Measurements from ENCODE around the gene SYNDIG1. TPM values are rescaled to one million over a fixed set of nuclear protein-coding genes. Genes with fewer than 3 reads are reported as not detected.

Gene SYNDIG1
- total RNA-seq, 1 experiment from 2014 or later = not detected

DNA sequence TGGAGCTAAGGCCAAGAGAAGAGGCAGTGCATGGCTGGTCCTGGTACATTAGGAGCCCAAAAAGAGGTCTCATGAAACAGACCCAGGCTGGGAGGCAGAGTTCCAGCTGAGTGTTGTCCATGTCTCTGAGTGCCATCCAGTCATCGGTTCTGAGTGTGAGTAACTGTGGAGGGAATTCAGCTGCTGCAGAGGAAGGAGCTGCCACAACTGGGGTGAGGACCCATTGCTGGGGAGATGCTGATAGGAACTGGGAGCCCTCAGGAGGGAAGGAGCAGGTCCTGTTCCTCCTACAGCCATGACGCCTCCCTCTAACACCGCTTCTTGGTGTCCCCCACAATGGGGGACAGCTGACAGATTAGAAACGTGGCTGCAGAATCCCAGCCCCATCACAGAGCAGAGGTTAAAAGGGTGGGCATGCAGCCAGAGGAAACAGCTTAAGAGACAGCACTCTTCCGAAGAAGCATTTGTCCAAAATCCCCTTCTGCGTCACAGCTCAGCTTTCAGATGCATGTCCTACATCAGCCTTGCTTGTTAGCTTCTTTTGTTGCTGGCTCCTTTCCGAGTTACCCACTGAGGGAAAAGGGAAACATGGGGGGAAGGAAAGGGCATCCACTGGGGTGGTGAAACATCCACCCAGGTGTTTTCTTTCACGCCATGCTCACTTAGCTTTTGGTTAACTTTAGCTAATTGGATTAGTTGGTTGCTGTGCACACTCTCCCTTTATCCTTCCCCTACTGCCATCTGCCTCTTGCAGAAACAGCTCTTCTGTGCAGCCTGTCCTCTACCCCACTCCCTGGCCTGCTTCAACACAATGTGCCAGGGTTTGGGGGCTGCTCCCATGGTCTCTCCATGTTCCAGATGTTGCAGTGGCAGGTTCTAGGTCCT lies 239.2 kb downstream of the SYNDIG1 start:
- in situ Hi-C loops (cut with HindIII; ENCODE audit: low pct_unique_long_range_greater_than_20kb, low sequenced_read_pairs) = no loop called here
- CTCF ChIA-PET = no interaction called here
- POLR2A ChIA-PET = no interaction called here
- intact Hi-C loops (cut with micrococcal nuclease; ENCODE audit: unreplicated experiment) = no loop called here
- H3K27ac ChIP-seq (ENCODE audit: low read length) = no peak overlapping the region
- no peak overlapping the region for H3K4me3 ChIP-seq (ENCODE audit: low read depth in 2 of 2, low read length in 2 of 2)
- BruUV-seq (replicated peaks) = no TSS peak
- no peaks in the 10 kb centered on the region for H3K9me3 ChIP-seq (ENCODE audit: control insufficient read depth, insufficient read depth, low read depth, low read length)
- ATAC-seq (no peak), DNase-seq (ENCODE audit: low read depth, low spot score) (no peak)
- H3K36me3 ChIP-seq (ENCODE audit: control insufficient read depth, insufficient read depth, low read length) = no peaks in the 10 kb centered on the region
- no peaks in the 10 kb centered on the region for H3K4me1 ChIP-seq (ENCODE audit: control insufficient read depth, insufficient read depth, low read length)
- H3K27me3 ChIP-seq (ENCODE audit: control insufficient read depth, insufficient read depth, low read length) = no peaks in the 10 kb centered on the region
- TF ChIP-seq TCF7L2 (IDR thresholded peaks at IDR 0.05; ENCODE audit: low read depth, low read length) = no peak
- TF ChIP-seq SIN3A (IDR thresholded peaks at IDR 0.05; ENCODE audit: borderline replicate concordance, insufficient read depth, low read depth, low read length) = no peak
- no peak for TF ChIP-seq POLR2AphosphoS5 (IDR thresholded peaks at IDR 0.05; ENCODE audit: low read depth, low read length)
- TF ChIP-seq, protein P1, sequence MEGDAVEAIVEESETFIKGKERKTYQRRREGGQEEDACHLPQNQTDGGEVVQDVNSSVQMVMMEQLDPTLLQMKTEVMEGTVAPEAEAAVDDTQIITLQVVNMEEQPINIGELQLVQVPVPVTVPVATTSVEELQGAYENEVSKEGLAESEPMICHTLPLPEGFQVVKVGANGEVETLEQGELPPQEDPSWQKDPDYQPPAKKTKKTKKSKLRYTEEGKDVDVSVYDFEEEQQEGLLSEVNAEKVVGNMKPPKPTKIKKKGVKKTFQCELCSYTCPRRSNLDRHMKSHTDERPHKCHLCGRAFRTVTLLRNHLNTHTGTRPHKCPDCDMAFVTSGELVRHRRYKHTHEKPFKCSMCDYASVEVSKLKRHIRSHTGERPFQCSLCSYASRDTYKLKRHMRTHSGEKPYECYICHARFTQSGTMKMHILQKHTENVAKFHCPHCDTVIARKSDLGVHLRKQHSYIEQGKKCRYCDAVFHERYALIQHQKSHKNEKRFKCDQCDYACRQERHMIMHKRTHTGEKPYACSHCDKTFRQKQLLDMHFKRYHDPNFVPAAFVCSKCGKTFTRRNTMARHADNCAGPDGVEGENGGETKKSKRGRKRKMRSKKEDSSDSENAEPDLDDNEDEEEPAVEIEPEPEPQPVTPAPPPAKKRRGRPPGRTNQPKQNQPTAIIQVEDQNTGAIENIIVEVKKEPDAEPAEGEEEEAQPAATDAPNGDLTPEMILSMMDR (IDR thresholded peaks at IDR 0.05) = no peak
- TF ChIP-seq, protein P2, sequence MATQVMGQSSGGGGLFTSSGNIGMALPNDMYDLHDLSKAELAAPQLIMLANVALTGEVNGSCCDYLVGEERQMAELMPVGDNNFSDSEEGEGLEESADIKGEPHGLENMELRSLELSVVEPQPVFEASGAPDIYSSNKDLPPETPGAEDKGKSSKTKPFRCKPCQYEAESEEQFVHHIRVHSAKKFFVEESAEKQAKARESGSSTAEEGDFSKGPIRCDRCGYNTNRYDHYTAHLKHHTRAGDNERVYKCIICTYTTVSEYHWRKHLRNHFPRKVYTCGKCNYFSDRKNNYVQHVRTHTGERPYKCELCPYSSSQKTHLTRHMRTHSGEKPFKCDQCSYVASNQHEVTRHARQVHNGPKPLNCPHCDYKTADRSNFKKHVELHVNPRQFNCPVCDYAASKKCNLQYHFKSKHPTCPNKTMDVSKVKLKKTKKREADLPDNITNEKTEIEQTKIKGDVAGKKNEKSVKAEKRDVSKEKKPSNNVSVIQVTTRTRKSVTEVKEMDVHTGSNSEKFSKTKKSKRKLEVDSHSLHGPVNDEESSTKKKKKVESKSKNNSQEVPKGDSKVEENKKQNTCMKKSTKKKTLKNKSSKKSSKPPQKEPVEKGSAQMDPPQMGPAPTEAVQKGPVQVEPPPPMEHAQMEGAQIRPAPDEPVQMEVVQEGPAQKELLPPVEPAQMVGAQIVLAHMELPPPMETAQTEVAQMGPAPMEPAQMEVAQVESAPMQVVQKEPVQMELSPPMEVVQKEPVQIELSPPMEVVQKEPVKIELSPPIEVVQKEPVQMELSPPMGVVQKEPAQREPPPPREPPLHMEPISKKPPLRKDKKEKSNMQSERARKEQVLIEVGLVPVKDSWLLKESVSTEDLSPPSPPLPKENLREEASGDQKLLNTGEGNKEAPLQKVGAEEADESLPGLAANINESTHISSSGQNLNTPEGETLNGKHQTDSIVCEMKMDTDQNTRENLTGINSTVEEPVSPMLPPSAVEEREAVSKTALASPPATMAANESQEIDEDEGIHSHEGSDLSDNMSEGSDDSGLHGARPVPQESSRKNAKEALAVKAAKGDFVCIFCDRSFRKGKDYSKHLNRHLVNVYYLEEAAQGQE (IDR thresholded peaks at IDR 0.05; ENCODE audit: insufficient read depth in 1 of 2, low read depth in 2 of 2, low read length in 1 of 2) = no peak

Measured in Panc1 (cell line).